IMR-90 (cell line): Measurements from ENCODE around the gene PLCG2. TPM values are rescaled to one million over a fixed set of nuclear protein-coding genes. Genes with fewer than 3 reads are reported as not detected.

ENCODE experiments used
- ATAC-seq: fragments of 200-7000 bp; cut with Tn5 transposase; 2 replicates; pipeline ENCODE4 v1.9.1; 2020; ENCODE audit warnings: low read depth, mild to moderate bottlenecking, moderate library complexity
- BruUV-seq: library from RNA; stranded (reverse); fragments of 400-500 nt; replicated peaks from 2 replicates; lab custom pipeline; 2021; lab: Mats Ljungman, UMichigan
- CTCF ChIA-PET: fragments of 300-600 bp; formaldehyde crosslinking; extraction: SDS; loops from one replicate; lab custom pipeline; 2021; ENCODE audit warnings: antibody characterized with exemption; lab: Yijun Ruan, JAX
- POLR2A ChIA-PET: fragments of 300-600 bp; sonication (Branson Sonifier 250); formaldehyde crosslinking; loops from one replicate; lab custom pipeline; 2022; ENCODE audit warnings: antibody characterized with exemption; ENCODE audit not compliant: unreplicated experiment; lab: Charles Lee
- DNase-seq: peaks from one replicate; pipeline ENCODE4 v3.0.0; 2013
- H2AFZ ChIP-seq: replicated peaks from 2 replicates; pipeline ENCODE3; 2013; ENCODE audit warnings: low read length, mild to moderate bottlenecking; ENCODE audit not compliant: poor library complexity
- H2AK5ac ChIP-seq: 2 replicates; pipeline ENCODE4 v1.6.1; 2013; ENCODE audit warnings: low read depth, low read length, inconsistent platforms
- H2AK9ac ChIP-seq: replicated peaks from 2 replicates; pipeline ENCODE3; 2013; ENCODE audit warnings: mild to moderate bottlenecking, low read depth, low read length, moderate library complexity; ENCODE audit not compliant: poor library complexity
- H2BK120ac ChIP-seq: 2 replicates; pipeline ENCODE4 v1.6.1; 2013; ENCODE audit warnings: low read depth, low read length, inconsistent platforms
- H2BK15ac ChIP-seq: 3 replicates; pipeline ENCODE4 v1.6.1; 2013; ENCODE audit warnings: low read depth, low read length, inconsistent platforms
- H2BK20ac ChIP-seq: 2 replicates; pipeline ENCODE4 v1.6.1; 2013; ENCODE audit warnings: low read depth, mild to moderate bottlenecking, inconsistent platforms, low read length, moderate library complexity
- H2BK5ac ChIP-seq: 2 replicates; pipeline ENCODE4 v1.6.1; 2013; ENCODE audit warnings: mild to moderate bottlenecking, low read depth, low read length, inconsistent platforms; ENCODE audit not compliant: poor library complexity, severe bottlenecking
- H3K14ac ChIP-seq: replicated peaks from 2 replicates; pipeline ENCODE4 v1.6.1; 2013; ENCODE audit warnings: low read depth, low read length, inconsistent platforms
- H3K18ac ChIP-seq: 2 replicates; pipeline ENCODE4 v1.6.1; 2013; ENCODE audit warnings: low read depth, low read length, control low read depth
- H3K23ac ChIP-seq: 2 replicates; pipeline ENCODE4 v1.6.1; 2013; ENCODE audit warnings: low read depth, low read length, inconsistent platforms
- H3K27ac ChIP-seq: 2 replicates; pipeline ENCODE4 v1.5.1; 2013; ENCODE audit warnings: mild to moderate bottlenecking, control low read depth, low read length; ENCODE audit not compliant: insufficient read depth
- H3K27me3 ChIP-seq: 2 replicates; pipeline ENCODE4 v1.6.1; 2013; ENCODE audit warnings: low read length; ENCODE audit not compliant: control insufficient read depth, insufficient read depth
- H3K36me3 ChIP-seq: 2 replicates; pipeline ENCODE4 v1.6.1; 2013; ENCODE audit warnings: low read length, mixed read lengths; ENCODE audit not compliant: control insufficient read depth, insufficient read depth
- H3K4ac ChIP-seq: 2 replicates; pipeline ENCODE4 v1.6.1; 2013; ENCODE audit warnings: low read depth, low read length, inconsistent platforms
- H3K4me1 ChIP-seq: 2 replicates; pipeline ENCODE4 v1.6.1; 2013; ENCODE audit warnings: low read length, mixed read lengths; ENCODE audit not compliant: control insufficient read depth, insufficient read depth
- H3K4me2 ChIP-seq: 2 replicates; pipeline ENCODE4 v1.6.1; 2013; ENCODE audit warnings: low read depth, mild to moderate bottlenecking, control low read depth, low read length, moderate library complexity
- H3K4me3 ChIP-seq: 2 replicates; pipeline ENCODE4 v1.5.1; 2013; ENCODE audit warnings: low read depth, mild to moderate bottlenecking, control low read depth, low read length, moderate library complexity; ENCODE audit not compliant: insufficient read depth
- H3K56ac ChIP-seq: 2 replicates; pipeline ENCODE4 v1.6.1; 2013; ENCODE audit warnings: low read length, inconsistent platforms; ENCODE audit not compliant: insufficient read depth; ENCODE audit errors: extremely low read depth
- H3K79me1 ChIP-seq, 2 experiments: 2 replicates each; pipeline ENCODE4 v1.6.1; 2013; ENCODE audit warnings: low read length in 2 of 2, inconsistent platforms in 1 of 2, low read depth in 1 of 2
- H3K9ac ChIP-seq: 2 replicates; pipeline ENCODE4 v1.6.1; 2013; ENCODE audit warnings: low read depth, low read length, control low read depth
- H3K9me1 ChIP-seq: 2 replicates; pipeline ENCODE4 v1.6.1; 2013; ENCODE audit warnings: low read length, inconsistent platforms; ENCODE audit not compliant: insufficient read depth
- H3K9me3 ChIP-seq: 2 replicates; pipeline ENCODE4 v1.6.1; 2013; ENCODE audit warnings: low read length; ENCODE audit not compliant: control insufficient read depth, insufficient read depth
- H4K20me1 ChIP-seq: 2 replicates; pipeline ENCODE4 v1.6.1; 2013; ENCODE audit warnings: low read length, inconsistent platforms; ENCODE audit not compliant: insufficient read depth
- H4K5ac ChIP-seq: 2 replicates; pipeline ENCODE4 v1.6.1; 2013; ENCODE audit warnings: mild to moderate bottlenecking, low read depth, low read length, control low read depth
- H4K8ac ChIP-seq, 2 experiments: 2 replicates each; pipeline ENCODE4 v1.6.1; 2013; ENCODE audit warnings: low read depth in 2 of 2, low read length in 2 of 2, control low read depth in 1 of 2, inconsistent platforms in 1 of 2
- H4K91ac ChIP-seq: 2 replicates; pipeline ENCODE4 v1.6.1; 2013; ENCODE audit warnings: low read depth, low read length, inconsistent platforms; ENCODE audit not compliant: insufficient read depth
- BHLHE40 ChIP-seq: fragments of 150-350 bp; IDR thresholded peaks from 2 replicates; pipeline ENCODE4 v1.6.1; 2016; ENCODE audit warnings: mild to moderate bottlenecking, low read depth, low read length
- CEBPB ChIP-seq: IDR thresholded peaks from 2 replicates; pipeline ENCODE4 v1.6.1; 2012; ENCODE audit warnings: low read depth, low read length, improper control_type of control experiment
- CHD1 ChIP-seq: IDR thresholded peaks from 2 replicates; pipeline ENCODE4 v1.6.1; 2012; ENCODE audit warnings: low read depth, low read length, improper control_type of control experiment
- CTCF ChIP-seq: conservative IDR thresholded peaks from 2 replicates; pipeline ENCODE4 v1.5.1; 2012; ENCODE audit warnings: mild to moderate bottlenecking, low read depth, low read length, improper control_type of control experiment
- FOS ChIP-seq: fragments of 150-350 bp; IDR thresholded peaks from 2 replicates; pipeline ENCODE4 v1.6.1; 2016; ENCODE audit warnings: low read depth, low read length
- MAFK ChIP-seq: IDR thresholded peaks from 2 replicates; pipeline ENCODE4 v1.6.1; 2012; ENCODE audit warnings: low read depth, low read length, improper control_type of control experiment
- MAZ ChIP-seq: IDR thresholded peaks from 2 replicates; pipeline ENCODE4 v1.6.1; 2012; ENCODE audit warnings: low read depth, mild to moderate bottlenecking, low read length, improper control_type of control experiment, moderate library complexity, borderline replicate concordance
- MXI1 ChIP-seq: IDR thresholded peaks from 2 replicates; pipeline ENCODE4 v1.6.1; 2012; ENCODE audit warnings: low read depth, mild to moderate bottlenecking, low read length, moderate library complexity, borderline replicate concordance
- NFE2L2 ChIP-seq: fragments of 150-350 bp; IDR thresholded peaks from 2 replicates; pipeline ENCODE4 v1.6.1; 2016; ENCODE audit warnings: low read depth, mild to moderate bottlenecking, low read length
- POLR2A ChIP-seq: IDR thresholded peaks from 2 replicates; pipeline ENCODE4 v1.6.1; 2012; ENCODE audit warnings: mild to moderate bottlenecking, low read depth, low read length
- RAD21 ChIP-seq: IDR thresholded peaks from 2 replicates; pipeline ENCODE4 v1.6.1; 2012; ENCODE audit warnings: low read length, improper control_type of control experiment
- RCOR1 ChIP-seq: IDR thresholded peaks from 2 replicates; pipeline ENCODE4 v1.6.1; 2012; ENCODE audit warnings: mild to moderate bottlenecking, low read length, improper control_type of control experiment; ENCODE audit not compliant: insufficient replicate concordance
- RFX5 ChIP-seq: IDR thresholded peaks from 2 replicates; pipeline ENCODE4 v1.8.0; 2012; ENCODE audit warnings: low read depth, mild to moderate bottlenecking, low read length, moderate library complexity
- WGBS, 2 experiments: methylation state at CpG; one replicate each; pipeline versions ENCODE4 v1.1.5 to v1.1.7; 2013; ENCODE audit warnings: missing lambda C conversion rate in 2 of 2; ENCODE audit not compliant: insufficient read length in 1 of 2; ENCODE audit errors: extremely low coverage in 2 of 2; 5-methylcytosine and 5-hydroxymethylcytosine counted together
- dilution Hi-C: fragments of 300-500 bp; cut with HindIII; formaldehyde crosslinking; loops from one replicate; pipeline ENCODE4 v1.14.3; 2018; ENCODE audit warnings: low sequenced_read_pairs; ENCODE audit not compliant: unreplicated experiment
- in situ Hi-C: fragments of 300-500 bp; cut with MboI; formaldehyde crosslinking; loops from 3 replicates; pipeline ENCODE4 v1.14.3; 2019; ENCODE audit warnings: low sequenced_read_pairs, inconsistent platforms, mixed read lengths
- intact Hi-C: fragments of 100-400 bp; cut with micrococcal nuclease; formaldehyde crosslinking; loops from 2 replicates; pipeline ENCODE4 v1.10.0; 2022
- polyA plus RNA-seq, 3 experiments: library from polyadenylated mRNA; depleted of rRNA; stranded (reverse); fragments of >200 nt; gene quantifications; 2 replicates each; pipeline ENCODE4 v1.2.3, GENCODE V29; 2012; ENCODE audit warnings: low replicate concordance in 1 of 3
- total RNA-seq: library from RNA; depleted of rRNA; stranded (reverse); fragments of >200 nt; gene quantifications from 2 replicates; pipeline ENCODE4 v1.2.3, GENCODE V29; 2012
- TF ChIP-seq, protein P1 (sequence below): fragments of 150-350 bp; IDR thresholded peaks from 2 replicates; pipeline ENCODE4 v1.6.1; 2016; ENCODE audit warnings: low read depth, mild to moderate bottlenecking, low read length, moderate library complexity, borderline replicate concordance
- TF ChIP-seq, protein P2 (sequence below): fragments of 150-350 bp; IDR thresholded peaks from 2 replicates; pipeline ENCODE4 v1.6.1; 2017; ENCODE audit warnings: mild to moderate bottlenecking, antibody characterized with exemption, low read length, low read depth

The PLCG2 gene
- total and polyA plus RNA-seq, 2 of the 4 experiments (the other 2 are of a cell fraction): 0.14 to 0.18 TPM

DNA sequence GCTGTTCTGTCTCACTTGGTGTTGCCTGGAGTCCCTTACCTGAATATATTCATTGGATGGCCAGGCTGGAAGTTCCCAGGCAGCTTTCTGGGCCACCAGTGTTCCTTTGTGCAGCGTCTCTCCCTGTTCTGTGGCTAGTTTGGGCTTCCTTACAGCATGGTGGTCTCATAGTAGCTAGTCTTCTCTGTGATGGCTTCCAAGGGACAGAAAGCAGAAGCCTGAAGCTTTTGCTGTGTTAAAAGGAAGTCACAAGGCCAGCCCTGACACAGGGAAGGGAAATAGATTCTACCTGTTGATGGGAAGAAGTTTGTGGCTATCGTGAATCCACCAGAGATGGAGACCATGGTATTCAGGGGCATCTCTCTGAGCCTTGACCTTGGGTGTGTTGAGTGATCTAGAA is 34.6 kb downstream of the PLCG2 start:
- BruUV-seq: no TSS peak

More for the DNA sequence above, 34.6 kb downstream of the PLCG2 start:
- no peak overlapping the region for H4K5ac ChIP-seq
- no peaks in the 10 kb centered on the region for H3K36me3 ChIP-seq
- no peak overlapping the region for H3K56ac ChIP-seq
- H3K14ac ChIP-seq: no peak overlapping the region
- H3K9me3 ChIP-seq: no peaks in the 10 kb centered on the region
- H4K20me1 ChIP-seq: no peaks in the 10 kb centered on the region
- no peak overlapping the region for H4K8ac ChIP-seq
- no peak overlapping the region for H3K18ac ChIP-seq
- intact Hi-C loops (no loop called here), in situ Hi-C loops (no loop called here), dilution Hi-C loops (no loop called here)
- no peak overlapping the region for H3K4ac ChIP-seq
- no peaks in the 10 kb centered on the region; the same call in 1 of the 2 replicates for H3K27me3 ChIP-seq
- ChIA-PET POLR2A (no interaction called here), CTCF (no interaction called here)
- H3K23ac ChIP-seq: no peak overlapping the region
- no peak overlapping the region for H3K4me3 ChIP-seq
- H2BK20ac ChIP-seq: no peak overlapping the region
- H3K79me1 ChIP-seq: no peaks in the 10 kb centered on the region
- H2BK120ac ChIP-seq: no peak overlapping the region
- no peak for TF ChIP-seq BHLHE40
- no peak for TF ChIP-seq MXI1
- no peak for TF ChIP-seq FOS
- no peak for TF ChIP-seq POLR2A
- TF ChIP-seq, protein P1, sequence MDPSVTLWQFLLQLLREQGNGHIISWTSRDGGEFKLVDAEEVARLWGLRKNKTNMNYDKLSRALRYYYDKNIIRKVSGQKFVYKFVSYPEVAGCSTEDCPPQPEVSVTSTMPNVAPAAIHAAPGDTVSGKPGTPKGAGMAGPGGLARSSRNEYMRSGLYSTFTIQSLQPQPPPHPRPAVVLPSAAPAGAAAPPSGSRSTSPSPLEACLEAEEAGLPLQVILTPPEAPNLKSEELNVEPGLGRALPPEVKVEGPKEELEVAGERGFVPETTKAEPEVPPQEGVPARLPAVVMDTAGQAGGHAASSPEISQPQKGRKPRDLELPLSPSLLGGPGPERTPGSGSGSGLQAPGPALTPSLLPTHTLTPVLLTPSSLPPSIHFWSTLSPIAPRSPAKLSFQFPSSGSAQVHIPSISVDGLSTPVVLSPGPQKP: no peak
- TF ChIP-seq MAFK: no peak
- TF ChIP-seq, protein P2, sequence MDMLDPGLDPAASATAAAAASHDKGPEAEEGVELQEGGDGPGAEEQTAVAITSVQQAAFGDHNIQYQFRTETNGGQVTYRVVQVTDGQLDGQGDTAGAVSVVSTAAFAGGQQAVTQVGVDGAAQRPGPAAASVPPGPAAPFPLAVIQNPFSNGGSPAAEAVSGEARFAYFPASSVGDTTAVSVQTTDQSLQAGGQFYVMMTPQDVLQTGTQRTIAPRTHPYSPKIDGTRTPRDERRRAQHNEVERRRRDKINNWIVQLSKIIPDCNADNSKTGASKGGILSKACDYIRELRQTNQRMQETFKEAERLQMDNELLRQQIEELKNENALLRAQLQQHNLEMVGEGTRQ: no peak
- TF ChIP-seq MAZ: no peak
- no peak for TF ChIP-seq NFE2L2
- TF ChIP-seq RCOR1: no peak
- TF ChIP-seq CHD1: no peak
- TF ChIP-seq RFX5: no peak
- no peak for TF ChIP-seq RAD21
- no peak for TF ChIP-seq CTCF
- no peak for TF ChIP-seq CEBPB
- H3K9me1 ChIP-seq: no peaks in the 10 kb centered on the region
- H3K4me1 ChIP-seq: no peaks in the 10 kb centered on the region
- H2AK9ac ChIP-seq: no peak overlapping the region
- H2AK5ac ChIP-seq: no peak overlapping the region
- no peak overlapping the region for H3K4me2 ChIP-seq
- no peak overlapping the region for H3K27ac ChIP-seq
- H2BK5ac ChIP-seq: no peak overlapping the region
- no peak overlapping the region for H2AFZ ChIP-seq
- no peak overlapping the region for H4K91ac ChIP-seq
- DNase-seq: no peak
- H3K9ac ChIP-seq: no peak overlapping the region
- H2BK15ac ChIP-seq: no peak overlapping the region
- WGBS, 2 experiments: no CpG with 5 or more reads among the region's 2 CpGs
- ATAC-seq: no peak
